Endothelial cell of umbilical vein (primary cell): Measurements from ENCODE around the gene RAB1A. TPM values are rescaled to one million over a fixed set of nuclear protein-coding genes. Genes with fewer than 3 reads are reported as not detected.

Source experiments
- BruUV-seq: library from RNA; stranded (reverse); fragments of 400-500 nt; replicated peaks from 2 replicates; lab custom pipeline; 2021; lab: Mats Ljungman, UMichigan
- CTCF ChIA-PET: fragments of 300-600, 350-600 bp; sonication (Branson Sonifier 250); formaldehyde crosslinking; loops from one replicate; lab custom pipeline; 2021; ENCODE audit warnings: antibody characterized with exemption, inconsistent platforms; lab: Charles Lee
- POLR2A ChIA-PET: fragments of 300-600, 350-600 bp; sonication (Branson Sonifier 250); formaldehyde crosslinking; loops from one replicate; lab custom pipeline; 2021; ENCODE audit warnings: antibody characterized with exemption, inconsistent platforms; lab: Charles Lee
- DNase-seq: peaks from one replicate; pipeline ENCODE4 v3.0.0-alpha.2; 2011; ENCODE audit warnings: low read depth, low spot score
- FAIRE-seq: peaks from 2 replicates; lab custom pipeline; 2011; peaks lifted over from hg19 to GRCh38; lab: Jason Lieb, UNC
- H2AFZ ChIP-seq: 2 replicates; pipeline ENCODE4 v1.6.0; 2012; ENCODE audit warnings: low read depth, low read length, control low read depth, inconsistent platforms
- H3K27ac ChIP-seq: 2 replicates; pipeline ENCODE4 v1.5.1; 2011; ENCODE audit warnings: low read depth, mild to moderate bottlenecking, control low read depth, low read length, moderate library complexity; ENCODE audit not compliant: insufficient read depth
- H3K27me3 ChIP-seq, 2 experiments: 2 replicates each; pipeline versions ENCODE4 v1.6.0 to v1.6.1; 2011; ENCODE audit warnings: low read length in 2 of 2, mixed read lengths in 1 of 2; ENCODE audit not compliant: control insufficient read depth in 2 of 2, insufficient read depth in 2 of 2
- H3K36me3 ChIP-seq, 2 experiments: 2 replicates in 1 of 2; 3 replicates in 1 of 2; pipeline ENCODE4 v1.5.1; 2011; ENCODE audit warnings: low read length in 2 of 2, mild to moderate bottlenecking in 1 of 2, moderate library complexity in 1 of 2; ENCODE audit not compliant: control insufficient read depth in 2 of 2, insufficient read depth in 2 of 2; ENCODE audit errors: extremely low read depth in 1 of 2
- H3K4me1 ChIP-seq: 3 replicates; pipeline ENCODE4 v1.5.1; 2011; ENCODE audit warnings: mild to moderate bottlenecking, low read length; ENCODE audit not compliant: control insufficient read depth, insufficient read depth; ENCODE audit errors: extremely low read depth
- H3K4me2 ChIP-seq: 2 replicates; pipeline ENCODE4 v1.6.1; 2011; ENCODE audit warnings: low read length, control low read depth, mixed read lengths; ENCODE audit not compliant: insufficient read depth
- H3K4me3 ChIP-seq, 3 experiments: fragments of 200-600 bp in 1 of 3; sonication (generic), shearing (Covaris generic) in 1 of 3; replicated peaks in 1 of 3; 2 replicates each; pipeline ENCODE4 v1.5.1; 2011 to 2016; ENCODE audit warnings: control low read depth in 3 of 3, low read length in 3 of 3, mild to moderate bottlenecking in 2 of 3, inconsistent platforms in 1 of 3, low read depth in 1 of 3, moderate library complexity in 1 of 3; ENCODE audit not compliant: insufficient read depth in 1 of 3
- H3K79me2 ChIP-seq: 2 replicates; pipeline ENCODE4 v1.6.0; 2012; ENCODE audit warnings: low read length, inconsistent platforms; ENCODE audit not compliant: control insufficient read depth, insufficient read depth
- H3K9ac ChIP-seq: replicated peaks from 2 replicates; pipeline ENCODE3; 2011; ENCODE audit warnings: low read length, control low read depth; ENCODE audit not compliant: insufficient read depth; ENCODE audit errors: extremely low read depth
- H3K9me1 ChIP-seq: replicated peaks from 3 replicates; pipeline ENCODE4 v1.6.0; 2011; ENCODE audit warnings: mild to moderate bottlenecking, low read length; ENCODE audit not compliant: control insufficient read depth, insufficient read depth; ENCODE audit errors: extremely low read depth
- H3K9me3 ChIP-seq: replicated peaks from 2 replicates; pipeline ENCODE4 v1.5.1; 2012; ENCODE audit warnings: low read length, inconsistent platforms; ENCODE audit not compliant: control insufficient read depth, insufficient read depth
- H4K20me1 ChIP-seq: replicated peaks from 2 replicates; pipeline ENCODE3; 2011; ENCODE audit warnings: mild to moderate bottlenecking, low read length; ENCODE audit not compliant: control insufficient read depth, insufficient read depth; ENCODE audit errors: extremely low read depth
- CTCF ChIP-seq, 2 donors: IDR thresholded peaks; 1 replicate in 1 of 2; 2 replicates in 1 of 2; pipeline ENCODE4 v1.5.1; 2011; ENCODE audit warnings: low read length in 2 of 2, mild to moderate bottlenecking in 2 of 2, moderate library complexity in 2 of 2, control low read depth in 1 of 2, inconsistent platforms in 1 of 2, low read depth in 1 of 2; ENCODE audit not compliant: insufficient read depth in 1 of 2; ENCODE audit errors: extremely low read depth in 1 of 2
- EZH2 ChIP-seq: IDR thresholded peaks from 2 replicates; pipeline ENCODE4 v1.6.1; 2012; ENCODE audit warnings: borderline replicate concordance, low read depth, mild to moderate bottlenecking, moderate library complexity, low read length, inconsistent platforms; ENCODE audit not compliant: severe bottlenecking
- FOS ChIP-seq: IDR thresholded peaks from 2 replicates; pipeline ENCODE4 v1.6.1; 2011; ENCODE audit warnings: mild to moderate bottlenecking, low read length, moderate library complexity, borderline replicate concordance; ENCODE audit not compliant: insufficient read depth
- GATA2 ChIP-seq: IDR thresholded peaks from 2 replicates; pipeline ENCODE4 v1.7.0; 2011; ENCODE audit warnings: low read depth, mild to moderate bottlenecking, moderate library complexity, mixed read lengths, low read length; ENCODE audit not compliant: insufficient read length, insufficient read depth
- JUN ChIP-seq: IDR thresholded peaks from 2 replicates; pipeline ENCODE4 v1.6.1; 2011; ENCODE audit warnings: borderline replicate concordance, low read depth; ENCODE audit not compliant: insufficient read length, insufficient read depth
- MAX ChIP-seq: IDR thresholded peaks from 2 replicates; pipeline ENCODE4 v1.6.1; 2011; ENCODE audit not compliant: insufficient read depth, insufficient read length
- MYC ChIP-seq: IDR thresholded peaks from one replicate; pipeline ENCODE4 v1.6.1; 2011; ENCODE audit warnings: mild to moderate bottlenecking, low read depth, low read length
- POLR2A ChIP-seq: IDR thresholded peaks from 2 replicates; pipeline ENCODE4 v1.6.1; 2012; ENCODE audit warnings: low read depth, mild to moderate bottlenecking, control low read depth, low read length
- POLR2AphosphoS5 ChIP-seq: IDR thresholded peaks from 2 replicates; pipeline ENCODE4 v1.6.1; 2012; ENCODE audit warnings: low read depth, mild to moderate bottlenecking, control low read depth, low read length, moderate library complexity; ENCODE audit not compliant: insufficient read depth
- dilution Hi-C: fragments of 300-500 bp; cut with MboI; formaldehyde crosslinking; loops from one replicate; pipeline ENCODE4 v1.15.0; 2019; ENCODE audit warnings: low sequenced_read_pairs; ENCODE audit not compliant: extremely low pct_ligation_motif_present
- intact Hi-C: fragments of 100-400 bp; cut with micrococcal nuclease; formaldehyde crosslinking; loops from one replicate; pipeline ENCODE4 v1.10.0; 2022
- polyA plus RNA-seq, 4 experiments: library from polyadenylated mRNA; depleted of rRNA in 3 of 4; stranded (reverse) in 3 of 4; unstranded in 1 of 4; fragments of >200 nt; gene quantifications; 2 replicates each; pipeline versions ENCODE4 v1.2.1 to v1.2.3, GENCODE V29; 2011 to 2012; ENCODE audit warnings: missing spikeins in 1 of 4
- total RNA-seq: library from RNA; stranded (reverse); gene quantifications from 2 replicates; pipeline ENCODE4 v1.2.3, GENCODE V29; 2021

RAB1A gene
- total and polyA plus RNA-seq, 2 donors (not counting 3 experiments of a cell fraction or from before 2014, with no cell fraction given), result 121 to 176 TPM

GRCh38 chr2:65120990-65121693 is 8.8 kb downstream of the RAB1A start:
- intact Hi-C loops, result no loop called here
- no TSS peak for BruUV-seq
- FAIRE-seq, result peak; percentile 15
- H3K9me1 ChIP-seq, result no peaks in the 10 kb centered on the region
- no peaks in the 10 kb centered on the region for H3K9me3 ChIP-seq
- no peak for TF ChIP-seq POLR2AphosphoS5
- TF ChIP-seq POLR2A, result peak; percentile 23
- TF ChIP-seq CTCF (IDR thresholded peaks at IDR 0.05; ENCODE audit: extremely low read depth in 1 of 2, insufficient read depth in 1 of 2, low read depth in 1 of 2, low read length in 2 of 2), result no peak
- no peak overlapping the region for H3K27ac ChIP-seq
- no peak overlapping the region for H3K9ac ChIP-seq
- no peak overlapping the region for H3K4me3 ChIP-seq
- peaks cover 99% of the 10 kb centered on the region for H3K79me2 ChIP-seq
- peaks cover 6% of the 10 kb centered on the region for H3K4me1 ChIP-seq
- H3K27me3 ChIP-seq, result no peaks in the 10 kb centered on the region
- H4K20me1 ChIP-seq, result peaks cover 34% of the 10 kb centered on the region
- ChIA-PET CTCF (no interaction called here), POLR2A (no interaction called here)
- dilution Hi-C loops, result no loop called here
- no peak overlapping the region for H3K4me2 ChIP-seq
- no peak for DNase-seq
- H2AFZ ChIP-seq, result no peak overlapping the region
- no peaks in the 10 kb centered on the region for H3K36me3 ChIP-seq

GRCh38 chr2:65116645-65117044 is 13.3 kb downstream of the RAB1A start:
- no peak overlapping the region for H3K4me2 ChIP-seq
- no peak for DNase-seq
- intact Hi-C loops, result no loop called here
- no peak overlapping the region for H2AFZ ChIP-seq
- dilution Hi-C loops, result no loop called here
- CTCF ChIA-PET, result no interaction called here
- peaks cover 46% of the 10 kb centered on the region for H4K20me1 ChIP-seq
- no peak for TF ChIP-seq CTCF (IDR thresholded peaks at IDR 0.05; ENCODE audit: extremely low read depth in 1 of 2, insufficient read depth in 1 of 2, low read depth in 1 of 2, low read length in 2 of 2)
- no peak for TF ChIP-seq POLR2AphosphoS5
- no peak for TF ChIP-seq POLR2A
- TF ChIP-seq GATA2, result no peak
- TF ChIP-seq FOS, result no peak
- no peak for TF ChIP-seq EZH2
- no peak for TF ChIP-seq MYC
- TF ChIP-seq MAX, result no peak
- no peak for TF ChIP-seq JUN
- no peak for FAIRE-seq
- POLR2A ChIA-PET, result no interaction called here
- no peak overlapping the region for H3K4me3 ChIP-seq
- peaks cover 98% of the 10 kb centered on the region for H3K79me2 ChIP-seq
- no peaks in the 10 kb centered on the region for H3K27me3 ChIP-seq
- no peaks in the 10 kb centered on the region for H3K9me3 ChIP-seq
- H3K9me1 ChIP-seq, result peaks cover 5% of the 10 kb centered on the region
- no peaks in the 10 kb centered on the region for H3K4me1 ChIP-seq
- no peak overlapping the region for H3K9ac ChIP-seq
- H3K27ac ChIP-seq, result no peak overlapping the region
- no TSS peak for BruUV-seq
- no peaks in the 10 kb centered on the region for H3K36me3 ChIP-seq
